DOHH2 (cell line): ENCODE results near the gene SCAMP2.

ENCODE experiments used
- H3F3A ChIP-seq: fragments of 200-600 bp; sonication (generic), shearing (Covaris generic); 2 replicates; pipeline ENCODE4 v1.6.0; 2016; ENCODE audit warnings: antibody characterized with exemption, mild to moderate bottlenecking; ENCODE audit not compliant: control insufficient read depth, insufficient read depth
- H3K27ac ChIP-seq: fragments of 200-600 bp; sonication (generic); 2 replicates; pipeline ENCODE4 v1.5.1; 2014; ENCODE audit warnings: low read depth, mild to moderate bottlenecking, low read length, moderate library complexity
- H3K27me3 ChIP-seq: fragments of 200-600 bp; sonication (generic); 2 replicates; pipeline ENCODE4 v1.6.1; 2014; ENCODE audit warnings: mild to moderate bottlenecking, low read length, mixed read lengths; ENCODE audit not compliant: control insufficient read depth
- H3K36me3 ChIP-seq: fragments of 200-600 bp; sonication (generic); 2 replicates; pipeline ENCODE4 v1.6.1; 2014; ENCODE audit warnings: mild to moderate bottlenecking, low read length, moderate library complexity, mixed read lengths; ENCODE audit not compliant: control insufficient read depth
- H3K4me1 ChIP-seq: fragments of 200-600 bp; sonication (generic); 2 replicates; pipeline ENCODE4 v1.6.1; 2014; ENCODE audit warnings: mild to moderate bottlenecking, low read length, mixed read lengths; ENCODE audit not compliant: control insufficient read depth
- H3K4me2 ChIP-seq: fragments of 200-600 bp; sonication (generic); 2 replicates; pipeline ENCODE4 v1.6.0; 2014; ENCODE audit warnings: mild to moderate bottlenecking, low read length, moderate library complexity
- H3K4me3 ChIP-seq: fragments of 200-600 bp; sonication (generic); 2 replicates; pipeline ENCODE4 v1.5.1; 2014; ENCODE audit warnings: mild to moderate bottlenecking, low read length, mixed read lengths
- H3K79me2 ChIP-seq: fragments of 200-600 bp; sonication (generic); 2 replicates; pipeline ENCODE4 v1.6.1; 2014; ENCODE audit warnings: mild to moderate bottlenecking, low read length, mixed read lengths; ENCODE audit not compliant: control insufficient read depth
- H3K9me2 ChIP-seq: fragments of 200-600 bp; sonication (generic); replicated peaks from 2 replicates; pipeline ENCODE4 v1.6.1; 2014; ENCODE audit warnings: mild to moderate bottlenecking, low read length, mixed read lengths; ENCODE audit not compliant: control insufficient read depth
- H3K9me3 ChIP-seq: fragments of 200-600 bp; sonication (generic); 2 replicates; pipeline ENCODE4 v1.6.1; 2014; ENCODE audit warnings: antibody characterized with exemption, low read length, mixed read lengths; ENCODE audit not compliant: control insufficient read depth, insufficient read depth
- H4K20me1 ChIP-seq: fragments of 200-600 bp; sonication (generic); 2 replicates; pipeline ENCODE4 v1.6.0; 2014; ENCODE audit warnings: low read depth, mild to moderate bottlenecking, antibody characterized with exemption, low read length, moderate library complexity; ENCODE audit not compliant: control insufficient read depth, insufficient read depth
- CTCF ChIP-seq: fragments of 200-600 bp; sonication (generic); IDR thresholded peaks from one replicate; pipeline ENCODE4 v1.5.1; 2014; ENCODE audit warnings: antibody characterized with exemption, mild to moderate bottlenecking, low read depth, low read length; ENCODE audit not compliant: poor library complexity, severe bottlenecking
- EZH2phosphoT487 ChIP-seq: fragments of 200-600 bp; sonication (generic); IDR thresholded peaks from 2 replicates; pipeline ENCODE4 v1.6.1; 2017; ENCODE audit warnings: borderline replicate concordance, mild to moderate bottlenecking, antibody characterized with exemption, low read length, moderate library complexity, mixed read lengths

The SCAMP2 gene

GRCh38 chr15:74869726-74870407, 3.3 kb downstream of the SCAMP2 start:
- H3K9me2 ChIP-seq: no peaks in the 10 kb centered on the region
- peaks cover 77% of the 10 kb centered on the region for H3K79me2 ChIP-seq
- TF ChIP-seq EZH2phosphoT487: no peak
- TF ChIP-seq CTCF: no peak
- peaks cover 58% of the 10 kb centered on the region for H3K4me1 ChIP-seq
- H3K4me3 ChIP-seq: peak overlapping the region; percentile 50
- peaks cover 6% of the 10 kb centered on the region; the same call in 1 of the 2 replicates for H3K9me3 ChIP-seq
- H3K27me3 ChIP-seq: no peaks in the 10 kb centered on the region
- H3F3A ChIP-seq: peaks cover 12% of the 10 kb centered on the region; the same call in 1 of the 2 replicates
- H3K36me3 ChIP-seq: peaks cover 42% of the 10 kb centered on the region
- peaks cover 26% of the 10 kb centered on the region for H4K20me1 ChIP-seq
- H3K4me2 ChIP-seq: peak overlapping the region; percentile 72
- H3K27ac ChIP-seq: peak overlapping the region; percentile 52

- Histone ChIP-seq H3K9me3 (peaks cover 6% of the 10 kb centered on the region; the same call in 1 of the 2 replicates), H3K4me1 (peaks cover 58% of the 10 kb centered on the region), H3K9me2 (no peaks in the 10 kb centered on the region), H3K4me2 (peak overlapping the region; percentile 72; the same call in 1 of the 2 replicates), H3K27me3 (no peaks in the 10 kb centered on the region), H3K27ac (peak overlapping the region; percentile 52), H3F3A (peaks cover 12% of the 10 kb centered on the region; the same call in 1 of the 2 replicates), H3K79me2 (peaks cover 81% of the 10 kb centered on the region), H3K36me3 (peaks cover 42% of the 10 kb centered on the region), H3K4me3 (peak overlapping the region; percentile 50; the same call in 1 of the 2 replicates), H4K20me1 (peaks cover 26% of the 10 kb centered on the region)
- no peak for TF ChIP-seq EZH2phosphoT487
- TF ChIP-seq CTCF: no peak
Measured at GRCh38 chr15:74869372-74869725, 3.8 kb downstream of the SCAMP2 start.

GRCh38 chr15:74868059-74868458, 5.1 kb downstream of the SCAMP2 start:
- Histone ChIP-seq H4K20me1 (peaks cover 26% of the 10 kb centered on the region), H3K4me2 (no peak overlapping the region), H3K27ac (no peak overlapping the region)

More at GRCh38 chr15:74868059-74868458, 5.1 kb downstream of the SCAMP2 start:
- TF ChIP-seq CTCF (no peak), EZH2phosphoT487 (no peak)
- Histone ChIP-seq H3K9me3 (peaks cover 6% of the 10 kb centered on the region; the same call in 1 of the 2 replicates), H3K4me3 (no peak overlapping the region), H3K79me2 (peaks cover 89% of the 10 kb centered on the region), H3F3A (peaks cover 12% of the 10 kb centered on the region; the same call in 1 of the 2 replicates), H3K9me2 (no peaks in the 10 kb centered on the region), H3K36me3 (peaks cover 45% of the 10 kb centered on the region), H3K4me1 (peaks cover 51% of the 10 kb centered on the region), H3K27me3 (no peaks in the 10 kb centered on the region)
